Measurements from ENCODE around the gene THBD.

- no peak for TF ChIP-seq TAF1 (IDR thresholded peaks at IDR 0.05; ENCODE audit: low read depth)
- TF ChIP-seq EP300 (IDR thresholded peaks at IDR 0.05; ENCODE audit: borderline replicate concordance): no peak
- no peak for TF ChIP-seq YY1 (IDR thresholded peaks at IDR 0.05; ENCODE audit: low read depth)
- TF ChIP-seq TCF12 (IDR thresholded peaks at IDR 0.05; ENCODE audit: low read depth): no peak
- no peak for TF ChIP-seq TEAD4 (IDR thresholded peaks at IDR 0.05)
- TF ChIP-seq CREB1 (IDR thresholded peaks at IDR 0.05; ENCODE audit: low read depth): no peak
- TF ChIP-seq, protein P1, sequence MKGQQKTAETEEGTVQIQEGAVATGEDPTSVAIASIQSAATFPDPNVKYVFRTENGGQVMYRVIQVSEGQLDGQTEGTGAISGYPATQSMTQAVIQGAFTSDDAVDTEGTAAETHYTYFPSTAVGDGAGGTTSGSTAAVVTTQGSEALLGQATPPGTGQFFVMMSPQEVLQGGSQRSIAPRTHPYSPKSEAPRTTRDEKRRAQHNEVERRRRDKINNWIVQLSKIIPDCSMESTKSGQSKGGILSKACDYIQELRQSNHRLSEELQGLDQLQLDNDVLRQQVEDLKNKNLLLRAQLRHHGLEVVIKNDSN (IDR thresholded peaks at IDR 0.05): no peak
- no peak for TF ChIP-seq FOXM1 (IDR thresholded peaks at IDR 0.05; ENCODE audit: borderline replicate concordance, low read depth)
- TF ChIP-seq REST (IDR thresholded peaks at IDR 0.05; ENCODE audit: low read depth): no peak
- no peak for TF ChIP-seq NFIC (IDR thresholded peaks at IDR 0.05)
- TF ChIP-seq EGR1 (IDR thresholded peaks at IDR 0.05): no peak
Measured at GRCh38 chr20:23083553-23084220, 34.2 kb upstream of the THBD start.

Data from Ishikawa (cell line).